Measurements from ENCODE around the gene LIMS2. TPM values are rescaled to one million over a fixed set of nuclear protein-coding genes. Genes with fewer than 3 reads are reported as not detected.

LIMS2 gene
- total RNA-seq, 1 donor from 2014 or later, result 171 TPM

DNA sequence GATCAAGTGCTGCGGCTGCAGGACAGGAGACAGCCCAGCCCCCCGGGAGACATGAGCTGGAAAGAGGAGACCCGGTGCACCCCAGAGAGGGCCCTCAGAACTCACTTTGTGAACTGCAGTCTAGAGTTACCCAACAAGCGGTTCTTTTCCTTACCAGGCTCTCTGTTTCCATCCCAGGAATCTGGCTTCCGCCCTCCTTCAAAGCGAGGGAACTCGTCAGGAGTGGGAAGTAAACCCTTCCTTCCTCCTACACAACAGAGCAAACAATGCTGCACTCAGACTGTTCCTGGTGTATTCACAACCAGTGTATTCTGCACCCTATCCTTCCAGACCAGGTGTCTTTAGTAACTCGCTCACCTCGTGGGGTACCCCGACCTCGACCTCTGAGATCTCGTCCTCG, 34.0 kb upstream of the LIMS2 start:
- DNase-seq (ENCODE audit: low spot score), result no peak
- peaks cover 19% of the 10 kb centered on the region for H3K36me3 Mint-ChIP-seq (ENCODE audit: low read depth)
- no peak overlapping the region for H3K27ac Mint-ChIP-seq (ENCODE audit: unreplicated experiment)

GRCh38 chr2:127707890-127708648, 32.7 kb upstream of the LIMS2 start:
- H3K27me3 Mint-ChIP-seq (ENCODE audit: low read depth), result no peaks in the 10 kb centered on the region
- TF ChIP-seq, protein P1, sequence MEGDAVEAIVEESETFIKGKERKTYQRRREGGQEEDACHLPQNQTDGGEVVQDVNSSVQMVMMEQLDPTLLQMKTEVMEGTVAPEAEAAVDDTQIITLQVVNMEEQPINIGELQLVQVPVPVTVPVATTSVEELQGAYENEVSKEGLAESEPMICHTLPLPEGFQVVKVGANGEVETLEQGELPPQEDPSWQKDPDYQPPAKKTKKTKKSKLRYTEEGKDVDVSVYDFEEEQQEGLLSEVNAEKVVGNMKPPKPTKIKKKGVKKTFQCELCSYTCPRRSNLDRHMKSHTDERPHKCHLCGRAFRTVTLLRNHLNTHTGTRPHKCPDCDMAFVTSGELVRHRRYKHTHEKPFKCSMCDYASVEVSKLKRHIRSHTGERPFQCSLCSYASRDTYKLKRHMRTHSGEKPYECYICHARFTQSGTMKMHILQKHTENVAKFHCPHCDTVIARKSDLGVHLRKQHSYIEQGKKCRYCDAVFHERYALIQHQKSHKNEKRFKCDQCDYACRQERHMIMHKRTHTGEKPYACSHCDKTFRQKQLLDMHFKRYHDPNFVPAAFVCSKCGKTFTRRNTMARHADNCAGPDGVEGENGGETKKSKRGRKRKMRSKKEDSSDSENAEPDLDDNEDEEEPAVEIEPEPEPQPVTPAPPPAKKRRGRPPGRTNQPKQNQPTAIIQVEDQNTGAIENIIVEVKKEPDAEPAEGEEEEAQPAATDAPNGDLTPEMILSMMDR (IDR thresholded peaks at IDR 0.05), result no peak
- no peak overlapping the region for H3K27ac Mint-ChIP-seq (ENCODE audit: unreplicated experiment)
- peaks cover 19% of the 10 kb centered on the region for H3K36me3 Mint-ChIP-seq (ENCODE audit: low read depth)
- H3K4me3 Mint-ChIP-seq (ENCODE audit: unreplicated experiment), result no peak overlapping the region
- H3K9me3 Mint-ChIP-seq (ENCODE audit: low read depth), result no peaks in the 10 kb centered on the region
- DNase-seq (ENCODE audit: low spot score), result no peak
- peaks cover 34% of the 10 kb centered on the region for H3K4me1 Mint-ChIP-seq (ENCODE audit: low read depth)

More for the DNA sequence above, 34.0 kb upstream of the LIMS2 start:
- Mint-ChIP-seq H3K4me1 (ENCODE audit: low read depth) (peaks cover 33% of the 10 kb centered on the region), H3K9me3 (ENCODE audit: low read depth) (no peaks in the 10 kb centered on the region), H3K27me3 (ENCODE audit: low read depth) (no peaks in the 10 kb centered on the region), H3K4me3 (ENCODE audit: unreplicated experiment) (no peak overlapping the region)
- TF ChIP-seq, protein P1 (IDR thresholded peaks at IDR 0.05), result no peak

- Mint-ChIP-seq H3K27me3 (ENCODE audit: low read depth) (no peaks in the 10 kb centered on the region), H3K36me3 (ENCODE audit: low read depth) (peaks cover 19% of the 10 kb centered on the region), H3K4me1 (ENCODE audit: low read depth) (peaks cover 42% of the 10 kb centered on the region), H3K4me3 (ENCODE audit: unreplicated experiment) (no peak overlapping the region), H3K27ac (ENCODE audit: unreplicated experiment) (peak overlapping the region; percentile 51), H3K9me3 (ENCODE audit: low read depth) (no peaks in the 10 kb centered on the region)
- no peak for DNase-seq (ENCODE audit: low spot score)
- TF ChIP-seq, protein P1 (IDR thresholded peaks at IDR 0.05), result no peak
These were observed 31.1 kb upstream of the LIMS2 start for GRCh38 chr2:127706215-127706990.

GRCh38 chr2:127705391-127706065, 30.2 kb upstream of the LIMS2 start:
- no peaks in the 10 kb centered on the region for H3K27me3 Mint-ChIP-seq (ENCODE audit: low read depth)
- no peak overlapping the region for H3K4me3 Mint-ChIP-seq (ENCODE audit: unreplicated experiment)
- TF ChIP-seq, protein P1 (IDR thresholded peaks at IDR 0.05), result no peak
- H3K27ac Mint-ChIP-seq (ENCODE audit: unreplicated experiment), result peak overlapping the region; percentile 5
- H3K4me1 Mint-ChIP-seq (ENCODE audit: low read depth), result peaks cover 49% of the 10 kb centered on the region
- DNase-seq (ENCODE audit: low spot score), result no peak
- H3K36me3 Mint-ChIP-seq (ENCODE audit: low read depth), result peaks cover 15% of the 10 kb centered on the region
- H3K9me3 Mint-ChIP-seq (ENCODE audit: low read depth), result no peaks in the 10 kb centered on the region
